GM18499 (cell line): Measurements from ENCODE around the gene DNAH3.

ENCODE experiments used
- ATAC-seq: cut with Tn5 transposase; IDR thresholded peaks from one replicate; pipeline ENCODE4 v1.9.1; 2021; ENCODE audit warnings: moderate number of reproducible peaks; ENCODE audit not compliant: insufficient read depth, unreplicated experiment

The DNAH3 gene

DNA sequence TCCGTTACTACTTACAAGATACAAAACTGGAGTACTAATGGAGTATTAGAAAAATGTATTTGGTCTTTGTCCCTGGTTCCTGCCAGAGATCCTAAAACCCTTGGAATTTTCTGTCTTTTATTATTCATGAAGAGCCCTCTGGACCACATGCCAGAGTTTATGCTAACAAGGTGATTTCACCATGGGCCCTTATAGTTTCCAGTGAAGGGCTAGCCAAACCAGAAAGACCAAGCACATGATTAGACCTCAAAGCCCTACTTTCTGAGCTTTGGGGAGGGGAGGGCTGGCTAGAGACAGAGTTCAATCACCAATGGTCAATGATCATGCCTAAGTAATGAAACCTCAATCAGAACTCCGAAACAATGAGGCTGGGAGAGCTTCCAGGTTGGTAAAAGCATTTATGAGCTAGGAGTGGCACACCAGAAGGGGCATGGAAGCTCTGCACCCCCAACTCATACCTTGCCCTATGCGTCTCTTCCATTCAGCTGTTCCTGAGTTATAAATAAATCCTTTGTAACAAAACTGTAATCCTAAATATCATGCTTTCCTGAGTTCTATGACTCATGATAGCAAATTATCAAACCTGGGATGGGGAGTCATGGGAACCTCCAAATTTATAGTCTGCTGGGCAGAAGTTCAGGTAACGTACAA, 260.9 kb downstream of the DNAH3 start:
- ATAC-seq, result no peak

DNA sequence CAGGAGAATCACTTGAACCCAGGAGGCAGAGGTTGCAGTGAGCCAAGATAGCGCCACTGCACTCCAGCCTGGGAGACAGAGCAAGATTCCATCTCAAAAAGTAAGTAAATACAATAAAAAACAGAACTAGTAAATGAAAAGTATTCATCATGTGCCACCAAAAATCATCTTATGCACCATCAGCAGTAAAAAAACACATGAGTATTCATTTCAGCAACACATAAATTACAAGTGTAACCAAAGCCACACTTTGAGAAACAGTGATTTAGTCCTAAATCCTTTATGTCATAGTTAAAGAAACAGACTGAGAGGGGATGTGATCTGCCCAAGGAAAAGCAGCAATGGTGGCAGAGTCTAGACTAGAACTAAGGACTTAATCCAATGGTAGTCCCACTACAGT, 263.4 kb downstream of the DNAH3 start:
- no peak for ATAC-seq

DNA sequence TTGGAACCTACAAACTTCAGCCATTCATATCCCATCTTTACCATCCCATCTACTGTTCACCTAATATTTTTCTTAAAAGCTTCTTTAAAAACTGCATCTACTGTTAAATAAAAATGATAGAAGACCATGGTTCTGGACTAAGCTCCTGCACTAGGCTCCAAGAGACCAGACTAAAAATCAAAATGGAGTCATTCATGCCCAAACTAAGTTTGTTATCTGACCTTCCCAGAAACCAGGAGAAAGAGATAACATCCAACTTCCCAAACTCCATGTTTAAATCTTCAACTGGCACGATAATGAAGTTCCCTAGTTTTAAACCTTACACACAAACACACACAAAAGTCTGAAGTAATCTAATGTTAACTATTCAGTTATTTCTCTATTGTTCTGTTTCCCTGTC, 264.3 kb downstream of the DNAH3 start:
- ATAC-seq, result no peak

DNA sequence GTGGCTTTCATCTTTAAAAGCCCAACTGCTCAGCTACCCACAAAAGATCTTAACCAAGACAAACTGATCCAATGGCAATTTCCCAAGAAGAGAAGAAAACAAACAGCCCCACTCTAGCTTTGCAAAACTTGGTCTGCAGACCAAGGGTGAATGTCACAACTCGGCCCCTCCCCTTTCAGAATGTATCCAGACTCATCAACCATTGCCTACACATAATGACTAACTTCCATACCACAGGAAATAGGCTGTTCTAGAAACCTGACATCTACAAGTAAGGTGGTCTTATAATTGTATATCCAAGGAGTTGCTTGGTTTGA, 266.4 kb downstream of the DNAH3 start:
- no peak for ATAC-seq

DNA sequence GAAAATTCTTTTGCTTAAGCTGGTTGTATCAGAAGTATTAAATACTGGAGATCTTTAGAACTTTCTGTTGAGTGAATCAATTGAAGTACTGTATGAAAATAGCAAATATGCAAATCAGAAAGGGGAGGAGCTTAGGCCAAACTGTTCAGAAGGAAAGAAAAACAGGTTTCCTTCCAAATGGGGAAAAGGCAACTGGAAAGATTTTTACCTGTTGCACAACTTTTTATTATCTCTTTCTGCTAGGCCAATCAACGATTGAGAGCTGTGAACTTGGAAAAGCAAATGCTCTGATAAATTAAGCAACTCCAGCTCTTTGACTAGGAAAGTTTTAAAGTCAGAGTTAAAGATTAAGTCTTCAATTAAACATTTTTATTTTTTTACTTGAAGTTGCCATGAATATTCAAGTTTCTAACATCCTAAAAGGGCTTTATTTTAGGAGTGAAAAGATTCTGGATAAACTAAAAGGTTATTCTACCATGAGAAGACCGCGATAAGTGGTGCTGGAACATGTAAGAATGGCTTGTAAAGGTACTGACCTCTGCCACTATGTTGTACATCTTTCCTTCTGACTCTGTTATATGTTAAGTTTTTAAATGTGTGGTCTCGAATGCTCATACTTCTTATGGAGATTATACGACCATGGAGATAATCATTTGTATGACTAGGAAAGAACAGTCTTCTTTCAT, 266.9 kb downstream of the DNAH3 start:
- no peak for ATAC-seq
